ENCODE measurements around the gene FOXC2.

FOXC2 gene

GRCh38 chr16:86558355-86559193 lies 8.1 kb upstream of the FOXC2 start:
- no peak for ATAC-seq (ENCODE audit: low read depth)
- TF ChIP-seq, protein P1, sequence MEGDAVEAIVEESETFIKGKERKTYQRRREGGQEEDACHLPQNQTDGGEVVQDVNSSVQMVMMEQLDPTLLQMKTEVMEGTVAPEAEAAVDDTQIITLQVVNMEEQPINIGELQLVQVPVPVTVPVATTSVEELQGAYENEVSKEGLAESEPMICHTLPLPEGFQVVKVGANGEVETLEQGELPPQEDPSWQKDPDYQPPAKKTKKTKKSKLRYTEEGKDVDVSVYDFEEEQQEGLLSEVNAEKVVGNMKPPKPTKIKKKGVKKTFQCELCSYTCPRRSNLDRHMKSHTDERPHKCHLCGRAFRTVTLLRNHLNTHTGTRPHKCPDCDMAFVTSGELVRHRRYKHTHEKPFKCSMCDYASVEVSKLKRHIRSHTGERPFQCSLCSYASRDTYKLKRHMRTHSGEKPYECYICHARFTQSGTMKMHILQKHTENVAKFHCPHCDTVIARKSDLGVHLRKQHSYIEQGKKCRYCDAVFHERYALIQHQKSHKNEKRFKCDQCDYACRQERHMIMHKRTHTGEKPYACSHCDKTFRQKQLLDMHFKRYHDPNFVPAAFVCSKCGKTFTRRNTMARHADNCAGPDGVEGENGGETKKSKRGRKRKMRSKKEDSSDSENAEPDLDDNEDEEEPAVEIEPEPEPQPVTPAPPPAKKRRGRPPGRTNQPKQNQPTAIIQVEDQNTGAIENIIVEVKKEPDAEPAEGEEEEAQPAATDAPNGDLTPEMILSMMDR (IDR thresholded peaks at IDR 0.05; ENCODE audit: poor library complexity, severe bottlenecking) = no peak
- Histone ChIP-seq H3K4me1 (ENCODE audit: insufficient read depth, poor library complexity, severe bottlenecking) (peaks cover 4% of the 10 kb centered on the region), H3K27me3 (ENCODE audit: insufficient read depth, poor library complexity, severe bottlenecking) (no peaks in the 10 kb centered on the region), H3K9me3 (ENCODE audit: severe bottlenecking) (no peaks in the 10 kb centered on the region), H3K27ac (ENCODE audit: poor library complexity, severe bottlenecking) (no peak overlapping the region), H3K36me3 (ENCODE audit: low read depth) (no peaks in the 10 kb centered on the region), H3K4me3 (ENCODE audit: severe bottlenecking) (no peak overlapping the region)
- DNase-seq (ENCODE audit: low spot score) = no peak

DNA sequence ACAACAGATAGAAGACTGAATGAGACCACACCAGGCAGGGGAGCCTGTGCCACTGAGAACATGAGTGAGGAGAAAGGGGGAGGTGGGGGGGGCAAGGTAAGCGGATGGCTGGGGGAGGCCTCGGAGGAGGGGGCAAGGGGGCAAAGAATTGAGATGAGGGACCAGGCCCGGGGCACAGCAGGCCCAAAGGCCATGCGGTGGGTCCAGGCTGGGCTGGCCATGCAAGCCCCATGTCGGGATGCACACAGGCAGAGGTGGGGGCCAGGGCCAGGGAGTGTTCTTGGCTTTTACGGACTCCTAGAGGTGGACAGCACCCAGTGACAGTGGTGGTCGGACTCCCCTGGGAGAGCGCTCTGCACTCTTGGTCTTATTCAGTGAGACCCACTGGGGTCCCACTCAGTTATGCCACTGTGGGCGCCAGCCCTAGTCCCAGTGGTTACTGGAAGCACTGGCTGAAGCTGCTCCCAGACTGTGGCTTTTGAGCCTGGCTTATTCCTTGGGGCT lies 6.8 kb upstream of the FOXC2 start:
- Histone ChIP-seq H3K4me3 (ENCODE audit: severe bottlenecking) (no peak overlapping the region), H3K9me3 (ENCODE audit: severe bottlenecking) (no peaks in the 10 kb centered on the region), H3K27me3 (ENCODE audit: insufficient read depth, poor library complexity, severe bottlenecking) (no peaks in the 10 kb centered on the region), H3K4me1 (ENCODE audit: insufficient read depth, poor library complexity, severe bottlenecking) (no peaks in the 10 kb centered on the region), H3K36me3 (ENCODE audit: low read depth) (no peaks in the 10 kb centered on the region), H3K27ac (ENCODE audit: poor library complexity, severe bottlenecking) (no peak overlapping the region)
- TF ChIP-seq, protein P1 (IDR thresholded peaks at IDR 0.05; ENCODE audit: poor library complexity, severe bottlenecking) = no peak
- no peak for DNase-seq (ENCODE audit: low spot score)
- ATAC-seq (ENCODE audit: low read depth) = no peak

DNA sequence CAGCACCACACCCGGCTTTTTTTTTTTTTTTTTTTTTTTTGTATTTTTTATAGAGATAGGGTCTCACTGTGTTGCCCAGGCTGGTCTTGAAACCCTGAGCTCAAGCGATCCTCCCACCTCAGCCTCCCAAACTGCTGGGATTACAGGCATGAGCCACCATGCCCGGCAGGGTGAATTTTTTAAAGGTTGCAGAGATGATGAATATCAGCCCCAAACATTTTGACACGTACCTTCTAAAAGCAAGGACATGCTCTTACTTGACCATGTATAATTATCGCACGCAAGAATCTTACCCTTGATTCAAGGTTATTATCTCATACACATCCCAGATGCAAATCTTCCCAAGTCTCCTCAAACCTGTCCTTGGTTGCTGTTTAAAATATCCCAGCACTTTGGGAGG lies 4.3 kb upstream of the FOXC2 start:
- TF ChIP-seq, protein P1 (IDR thresholded peaks at IDR 0.05; ENCODE audit: poor library complexity, severe bottlenecking) = no peak
- Histone ChIP-seq H3K9me3 (ENCODE audit: severe bottlenecking) (no peaks in the 10 kb centered on the region), H3K27me3 (ENCODE audit: insufficient read depth, poor library complexity, severe bottlenecking) (peaks cover 7% of the 10 kb centered on the region), H3K36me3 (ENCODE audit: low read depth) (no peaks in the 10 kb centered on the region), H3K4me3 (ENCODE audit: severe bottlenecking) (no peak overlapping the region), H3K27ac (ENCODE audit: poor library complexity, severe bottlenecking) (no peak overlapping the region), H3K4me1 (ENCODE audit: insufficient read depth, poor library complexity, severe bottlenecking) (peaks cover 4% of the 10 kb centered on the region)
- ATAC-seq (ENCODE audit: low read depth) (no peak), DNase-seq (ENCODE audit: low spot score) (no peak)

- no peak overlapping the region for H3K27ac ChIP-seq (ENCODE audit: poor library complexity, severe bottlenecking)
- peaks cover 4% of the 10 kb centered on the region for H3K4me1 ChIP-seq (ENCODE audit: insufficient read depth, poor library complexity, severe bottlenecking)
- peak; percentile 38 for ATAC-seq (ENCODE audit: low read depth)
- H3K9me3 ChIP-seq (ENCODE audit: severe bottlenecking) = no peaks in the 10 kb centered on the region
- peaks cover 8% of the 10 kb centered on the region for H3K27me3 ChIP-seq (ENCODE audit: insufficient read depth, poor library complexity, severe bottlenecking)
- peak overlapping the region; percentile 5 for H3K4me3 ChIP-seq (ENCODE audit: severe bottlenecking)
- TF ChIP-seq, protein P1 (IDR thresholded peaks at IDR 0.05; ENCODE audit: poor library complexity, severe bottlenecking) = peak; percentile 100
- no peak for DNase-seq (ENCODE audit: low spot score)
- no peaks in the 10 kb centered on the region for H3K36me3 ChIP-seq (ENCODE audit: low read depth)
Measured at GRCh38 chr16:86563469-86564345, 2.9 kb upstream of the FOXC2 start.

Data from RWPE2 (cell line).